ENCODE measurements around the gene CELSR1. TPM values are rescaled to one million over a fixed set of nuclear protein-coding genes. Genes with fewer than 3 reads are reported as not detected.

CELSR1 gene
- total and polyA plus RNA-seq, 8 donors = 0.75 to 3.2 (median 1.2) TPM

GRCh38 chr22:46514592-46515207 is 22.7 kb downstream of the CELSR1 start:
- no peak overlapping the region for H3K27ac ChIP-seq
- H3K9me3 ChIP-seq = no peaks in the 10 kb centered on the region
- intact Hi-C loops (cut with DNase I) = no loop called here
- ATAC-seq = no peak
- no peak overlapping the region for H3K4me3 ChIP-seq
- no peaks in the 10 kb centered on the region for H3K36me3 ChIP-seq
- 78 to 81% methylated on average over 16 of the region's 16 CpGs for WGBS, 2 donors
- no peaks in the 10 kb centered on the region for H3K27me3 ChIP-seq
- peak in 1 of 6 donors; percentile 45 for DNase-seq
- TF ChIP-seq, protein P1, sequence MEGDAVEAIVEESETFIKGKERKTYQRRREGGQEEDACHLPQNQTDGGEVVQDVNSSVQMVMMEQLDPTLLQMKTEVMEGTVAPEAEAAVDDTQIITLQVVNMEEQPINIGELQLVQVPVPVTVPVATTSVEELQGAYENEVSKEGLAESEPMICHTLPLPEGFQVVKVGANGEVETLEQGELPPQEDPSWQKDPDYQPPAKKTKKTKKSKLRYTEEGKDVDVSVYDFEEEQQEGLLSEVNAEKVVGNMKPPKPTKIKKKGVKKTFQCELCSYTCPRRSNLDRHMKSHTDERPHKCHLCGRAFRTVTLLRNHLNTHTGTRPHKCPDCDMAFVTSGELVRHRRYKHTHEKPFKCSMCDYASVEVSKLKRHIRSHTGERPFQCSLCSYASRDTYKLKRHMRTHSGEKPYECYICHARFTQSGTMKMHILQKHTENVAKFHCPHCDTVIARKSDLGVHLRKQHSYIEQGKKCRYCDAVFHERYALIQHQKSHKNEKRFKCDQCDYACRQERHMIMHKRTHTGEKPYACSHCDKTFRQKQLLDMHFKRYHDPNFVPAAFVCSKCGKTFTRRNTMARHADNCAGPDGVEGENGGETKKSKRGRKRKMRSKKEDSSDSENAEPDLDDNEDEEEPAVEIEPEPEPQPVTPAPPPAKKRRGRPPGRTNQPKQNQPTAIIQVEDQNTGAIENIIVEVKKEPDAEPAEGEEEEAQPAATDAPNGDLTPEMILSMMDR (IDR thresholded peaks at IDR 0.05) = no peak
- no peaks in the 10 kb centered on the region for H3K4me1 ChIP-seq
- no peak for FAIRE-seq

DNA sequence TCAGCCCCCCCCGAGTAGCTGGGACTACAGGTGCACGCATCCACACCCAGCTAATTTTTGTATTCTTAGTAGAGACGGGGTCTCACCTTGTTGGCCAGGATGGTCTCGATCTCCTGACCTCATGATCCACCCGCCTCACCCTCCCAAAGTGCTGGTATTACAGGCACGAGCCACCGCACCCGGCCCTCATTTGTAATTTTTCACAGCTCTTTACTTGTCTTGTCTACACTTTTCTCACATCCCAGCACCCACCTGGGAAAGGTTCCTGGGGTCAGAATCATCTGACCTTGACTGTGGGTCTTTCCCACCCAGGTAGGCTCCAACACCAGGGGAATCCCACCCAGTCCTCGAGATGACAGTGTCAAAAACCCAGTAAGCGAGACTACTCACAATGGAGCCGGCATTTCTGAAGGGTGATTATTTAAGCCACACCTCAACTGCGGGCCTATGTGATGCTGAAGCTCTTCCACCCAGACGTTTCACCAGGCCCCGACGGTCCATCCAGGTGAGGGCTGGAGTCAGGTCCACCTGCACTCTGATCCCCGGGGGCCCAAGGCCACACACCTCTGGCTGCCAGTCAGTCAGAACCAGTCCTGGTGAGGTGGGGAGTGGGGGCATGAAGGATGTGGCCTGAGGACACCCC is 23.4 kb downstream of the CELSR1 start:
- Histone ChIP-seq H3K4me1 (no peaks in the 10 kb centered on the region), H3K27ac (no peak overlapping the region), H3K27me3 (no peaks in the 10 kb centered on the region), H3K36me3 (no peaks in the 10 kb centered on the region), H3K4me3 (no peak overlapping the region), H3K9me3 (no peaks in the 10 kb centered on the region)
- no peak for FAIRE-seq
- 77 to 82% methylated on average over 16 of the region's 16 CpGs for WGBS, 2 donors
- DNase-seq = peak in 1 of 6 donors; percentile 55
- ATAC-seq = no peak
- TF ChIP-seq, protein P1 (IDR thresholded peaks at IDR 0.05) = no peak
- intact Hi-C loops (cut with DNase I) = no loop called here

DNA sequence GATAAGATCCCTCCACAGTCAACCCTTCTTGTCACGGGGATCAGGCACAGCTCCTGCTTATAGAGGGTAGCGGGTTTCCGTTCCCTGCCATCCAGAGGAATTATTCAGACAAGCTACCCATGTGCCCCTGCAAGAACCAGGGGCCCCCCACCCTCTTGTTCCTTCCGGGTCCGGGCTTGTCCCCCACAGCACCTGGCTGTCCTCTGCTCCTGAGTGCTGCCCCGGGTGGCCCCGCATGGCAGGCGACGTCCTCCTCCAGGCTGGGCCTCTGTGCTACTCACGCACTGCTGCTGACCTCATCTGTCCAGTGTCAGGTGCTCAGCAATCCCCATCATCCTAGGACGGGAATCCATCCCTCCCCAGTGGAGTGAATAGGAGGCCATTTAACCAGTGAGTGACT is 24.7 kb downstream of the CELSR1 start:
- 85 to 88% methylated on average over 11 of the region's 11 CpGs for WGBS, 2 donors
- no peaks in the 10 kb centered on the region for H3K9me3 ChIP-seq
- FAIRE-seq (no peak), ATAC-seq (no peak), DNase-seq (no peak)
- H3K4me1 ChIP-seq = no peaks in the 10 kb centered on the region
- H3K27ac ChIP-seq = no peak overlapping the region
- H3K4me3 ChIP-seq = no peak overlapping the region
- intact Hi-C loops (cut with DNase I) = no loop called here
- no peaks in the 10 kb centered on the region for H3K27me3 ChIP-seq
- H3K36me3 ChIP-seq = no peaks in the 10 kb centered on the region
- TF ChIP-seq, protein P1 (IDR thresholded peaks at IDR 0.05) = no peak

GRCh38 chr22:46512039-46512370 is 25.4 kb downstream of the CELSR1 start:
- no peak for DNase-seq
- H3K9me3 ChIP-seq = no peaks in the 10 kb centered on the region
- ATAC-seq = no peak
- no peaks in the 10 kb centered on the region for H3K4me1 ChIP-seq
- no peaks in the 10 kb centered on the region for H3K27me3 ChIP-seq
- H3K36me3 ChIP-seq = no peaks in the 10 kb centered on the region
- WGBS, 2 donors = 76 to 79% methylated on average over 11 of the region's 11 CpGs
- H3K27ac ChIP-seq = no peak overlapping the region
- no peak overlapping the region for H3K4me3 ChIP-seq
- no peak for FAIRE-seq
- TF ChIP-seq, protein P1 (IDR thresholded peaks at IDR 0.05) = no peak
- intact Hi-C loops (cut with DNase I) = no loop called here

Measured in pancreas (tissue), 10 donors.